Measurements from ENCODE around the gene OBSCN. TPM values are rescaled to one million over a fixed set of nuclear protein-coding genes. Genes with fewer than 3 reads are reported as not detected.
A peak's percentile ranks its signal among the peaks of the same experiment; 100 is the strongest.

The OBSCN gene
- total RNA-seq, 1 experiment from 2014 or later: 1.1 TPM

- no peak for DNase-seq (ENCODE audit: low spot score)
These were observed 81.5 kb downstream of the OBSCN start for GRCh38 chr1:228289239-228289849.

GRCh38 chr1:228289996-228290881 lies 82.4 kb downstream of the OBSCN start:
- DNase-seq (ENCODE audit: low spot score): no peak

- peak; percentile 19 for DNase-seq (ENCODE audit: low spot score)
These were observed 84.2 kb downstream of the OBSCN start for GRCh38 chr1:228291906-228292608.

- no peak for DNase-seq (ENCODE audit: low spot score)
These were observed 84.7 kb downstream of the OBSCN start for GRCh38 chr1:228292609-228292911.

- no peak for DNase-seq (ENCODE audit: low spot score)
These were observed 85.5 kb downstream of the OBSCN start for GRCh38 chr1:228293393-228293792.

GRCh38 chr1:228293816-228294500 lies 86.1 kb downstream of the OBSCN start:
- no peak for DNase-seq (ENCODE audit: low spot score)

GRCh38 chr1:228294717-228295116 lies 86.9 kb downstream of the OBSCN start:
- DNase-seq (ENCODE audit: low spot score): no peak

GRCh38 chr1:228295201-228295600 lies 87.4 kb downstream of the OBSCN start:
- DNase-seq (ENCODE audit: low spot score): no peak

GRCh38 chr1:228295981-228296380 lies 88.1 kb downstream of the OBSCN start:
- no peak for DNase-seq (ENCODE audit: low spot score)

GRCh38 chr1:228297242-228297641 lies 89.4 kb downstream of the OBSCN start:
- DNase-seq (ENCODE audit: low spot score): no peak

- DNase-seq (ENCODE audit: low spot score): no peak
These were observed 90.0 kb downstream of the OBSCN start for GRCh38 chr1:228297822-228298221.

- no peak for DNase-seq (ENCODE audit: low spot score)
These were observed 90.6 kb downstream of the OBSCN start for GRCh38 chr1:228298471-228298870.

GRCh38 chr1:228299211-228299610 lies 91.4 kb downstream of the OBSCN start:
- no peak for DNase-seq (ENCODE audit: low spot score)

- no peak for DNase-seq (ENCODE audit: low spot score)
These were observed 92.1 kb downstream of the OBSCN start for GRCh38 chr1:228299901-228300300.

GRCh38 chr1:228302086-228302485 lies 94.2 kb downstream of the OBSCN start:
- DNase-seq (ENCODE audit: low spot score): no peak

GRCh38 chr1:228303596-228303995 lies 95.8 kb downstream of the OBSCN start:
- no peak for DNase-seq (ENCODE audit: low spot score)

GRCh38 chr1:228304225-228304624 lies 96.4 kb downstream of the OBSCN start:
- DNase-seq (ENCODE audit: low spot score): no peak

GRCh38 chr1:228304766-228305395 lies 97.0 kb downstream of the OBSCN start:
- no peak for DNase-seq (ENCODE audit: low spot score)

- no peak for DNase-seq (ENCODE audit: low spot score)
These were observed 97.9 kb downstream of the OBSCN start for GRCh38 chr1:228305721-228306152.

GRCh38 chr1:228306275-228307217 lies 98.7 kb downstream of the OBSCN start:
- DNase-seq (ENCODE audit: low spot score): no peak

Measured in H4 (cell line).